ENCODE measurements around the gene HSD17B10.

DNA sequence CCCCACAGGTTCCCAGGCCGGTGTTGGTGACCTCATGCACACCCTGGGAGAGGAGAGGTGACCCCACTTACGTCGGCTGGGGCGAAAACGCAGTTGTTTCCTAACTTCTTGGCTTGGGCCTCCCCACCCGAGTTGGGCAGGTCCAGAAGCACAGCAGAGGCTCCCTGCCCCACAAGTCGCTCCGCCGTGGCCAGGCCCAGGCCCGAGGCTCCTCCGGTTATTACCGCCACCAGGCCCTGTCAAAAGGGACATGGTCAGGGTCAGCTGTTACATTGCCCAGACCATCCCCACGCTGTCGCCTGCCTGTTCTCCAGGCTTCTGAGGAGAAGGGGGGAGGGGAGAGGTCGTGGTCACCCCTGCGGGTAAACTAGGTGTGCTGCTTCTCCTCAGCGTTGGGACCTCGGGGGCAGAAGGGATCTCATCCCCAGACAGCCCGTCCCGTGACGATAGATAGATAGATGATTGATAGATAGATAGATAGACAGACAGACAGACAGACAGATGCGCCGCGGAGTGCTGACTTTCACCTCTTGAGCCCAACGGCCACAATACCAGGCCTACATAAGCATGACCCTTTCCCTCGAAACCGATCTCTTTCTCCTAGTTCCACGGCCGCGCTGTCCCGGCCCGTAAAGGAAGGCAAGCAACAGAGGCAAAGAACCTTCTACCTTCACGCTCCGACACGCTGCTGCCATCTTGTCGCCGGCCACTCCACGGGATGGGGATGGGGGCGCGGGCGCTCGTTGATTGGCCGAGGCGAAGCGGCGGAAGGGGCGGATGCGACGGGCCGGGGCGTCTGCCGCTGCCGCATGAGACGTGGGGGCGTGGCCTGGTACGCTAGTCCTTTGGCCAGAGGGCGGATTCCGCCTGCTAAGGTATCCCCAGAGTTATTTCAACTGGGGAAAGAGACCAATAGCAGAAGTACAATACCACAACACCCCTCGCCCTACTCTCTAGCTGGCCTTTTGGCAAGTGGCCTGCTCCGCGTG is at the start of gene HSD17B10:
- TF ChIP-seq, protein P1, sequence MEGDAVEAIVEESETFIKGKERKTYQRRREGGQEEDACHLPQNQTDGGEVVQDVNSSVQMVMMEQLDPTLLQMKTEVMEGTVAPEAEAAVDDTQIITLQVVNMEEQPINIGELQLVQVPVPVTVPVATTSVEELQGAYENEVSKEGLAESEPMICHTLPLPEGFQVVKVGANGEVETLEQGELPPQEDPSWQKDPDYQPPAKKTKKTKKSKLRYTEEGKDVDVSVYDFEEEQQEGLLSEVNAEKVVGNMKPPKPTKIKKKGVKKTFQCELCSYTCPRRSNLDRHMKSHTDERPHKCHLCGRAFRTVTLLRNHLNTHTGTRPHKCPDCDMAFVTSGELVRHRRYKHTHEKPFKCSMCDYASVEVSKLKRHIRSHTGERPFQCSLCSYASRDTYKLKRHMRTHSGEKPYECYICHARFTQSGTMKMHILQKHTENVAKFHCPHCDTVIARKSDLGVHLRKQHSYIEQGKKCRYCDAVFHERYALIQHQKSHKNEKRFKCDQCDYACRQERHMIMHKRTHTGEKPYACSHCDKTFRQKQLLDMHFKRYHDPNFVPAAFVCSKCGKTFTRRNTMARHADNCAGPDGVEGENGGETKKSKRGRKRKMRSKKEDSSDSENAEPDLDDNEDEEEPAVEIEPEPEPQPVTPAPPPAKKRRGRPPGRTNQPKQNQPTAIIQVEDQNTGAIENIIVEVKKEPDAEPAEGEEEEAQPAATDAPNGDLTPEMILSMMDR (IDR thresholded peaks at IDR 0.05), result no peak
- TF ChIP-seq EZH2 (IDR thresholded peaks at IDR 0.05; ENCODE audit: borderline replicate concordance, insufficient read depth, low read depth, low read length, poor library complexity, severe bottlenecking), result no peak
